ENCODE measurements around the gene NRXN2. TPM values are rescaled to one million over a fixed set of nuclear protein-coding genes. Genes with fewer than 3 reads are reported as not detected.

NRXN2 gene
- polyA plus RNA-seq, 4 donors: 0.45 to 8.9 (median 2.7) TPM

DNA sequence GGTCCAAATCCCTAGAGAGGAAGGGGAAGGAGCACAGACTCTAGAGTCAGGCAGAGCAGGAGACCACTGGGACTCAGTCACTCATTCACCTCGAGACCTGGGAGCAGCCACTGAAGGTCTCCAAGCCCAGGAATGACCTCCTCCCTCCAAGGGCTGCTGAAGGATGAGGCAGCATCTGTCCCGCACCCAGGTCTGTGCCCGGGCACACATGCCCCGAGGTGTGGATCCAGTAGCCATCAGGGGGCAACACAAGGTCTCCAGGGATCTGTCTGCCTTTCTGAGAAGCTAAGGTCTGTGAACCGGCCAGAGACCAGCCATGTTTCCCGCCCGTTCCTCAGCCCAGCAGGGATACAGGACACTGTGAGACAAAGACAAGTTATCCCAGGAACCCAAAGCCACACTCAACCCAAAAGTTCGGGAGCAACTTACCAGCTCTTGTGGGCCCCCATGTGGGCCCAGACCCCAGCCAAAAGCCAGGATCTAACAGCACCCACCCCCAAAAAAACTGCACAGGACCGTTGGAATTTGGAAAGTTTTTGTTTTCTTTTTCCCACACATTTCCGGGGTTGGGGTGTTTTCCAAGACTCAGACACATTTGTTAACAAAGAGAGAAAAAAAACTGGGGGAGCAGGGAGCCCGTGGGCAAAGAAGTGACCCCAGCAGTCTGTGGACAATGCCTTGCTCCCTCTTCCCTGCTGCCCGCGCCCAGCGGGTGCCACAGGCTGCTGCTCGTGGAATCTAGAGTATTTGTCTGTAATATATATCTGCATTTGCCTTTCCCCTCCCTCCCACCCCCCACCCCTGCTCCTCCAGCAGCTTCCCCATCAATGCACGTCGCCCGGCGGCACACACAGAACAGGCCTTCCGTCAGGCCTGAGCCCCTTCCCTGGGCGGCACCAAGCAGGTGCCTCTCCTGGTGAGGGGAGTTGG, 117.1 kb downstream of the NRXN2 start:
- H3K27ac ChIP-seq (ENCODE audit: low read depth in 1 of 3, low read length in 2 of 3): no peak overlapping the region
- peaks cover 0 to 7% (median 0%) of the 10 kb centered on the region in 3 donors for H3K4me1 ChIP-seq (ENCODE audit: control insufficient read depth in 3 of 3, insufficient read depth in 2 of 3, low read depth in 1 of 3, low read length in 2 of 3)
- H3K9me3 ChIP-seq (ENCODE audit: control insufficient read depth in 2 of 2, insufficient read depth in 1 of 2, low read depth in 1 of 2, low read length in 1 of 2): no peaks in the 10 kb centered on the region
- peaks cover 0 to 5% (median 0%) of the 10 kb centered on the region in 3 donors for H3K36me3 ChIP-seq (ENCODE audit: control insufficient read depth in 3 of 3, insufficient read depth in 2 of 3, low read depth in 1 of 3, low read length in 3 of 3)
- peaks cover 0 to 27% (median 2%) of the 10 kb centered on the region in 3 donors for H3K27me3 ChIP-seq (ENCODE audit: control insufficient read depth in 3 of 3, insufficient read depth in 3 of 3, low read length in 3 of 3)
- FAIRE-seq (no peak), DNase-seq (no peak)
- WGBS, 3 donors: 68 to 74% (median 71%) methylated on average over 21 of the region's 21 CpGs
- no peak overlapping the region for H3K4me3 ChIP-seq (ENCODE audit: low read depth in 1 of 3, low read length in 3 of 3)

- DNase-seq: no peak
- Histone ChIP-seq H3K27ac (ENCODE audit: low read depth in 1 of 3, low read length in 2 of 3) (no peak overlapping the region), H3K27me3 (ENCODE audit: control insufficient read depth in 3 of 3, insufficient read depth in 3 of 3, low read length in 3 of 3) (peaks cover 0 to 27% (median 2%) of the 10 kb centered on the region in 3 donors), H3K4me3 (ENCODE audit: low read depth in 1 of 3, low read length in 3 of 3) (no peak overlapping the region), H3K9me3 (ENCODE audit: control insufficient read depth in 2 of 2, insufficient read depth in 1 of 2, low read depth in 1 of 2, low read length in 1 of 2) (no peaks in the 10 kb centered on the region), H3K4me1 (ENCODE audit: control insufficient read depth in 3 of 3, insufficient read depth in 2 of 3, low read depth in 1 of 3, low read length in 2 of 3) (peaks cover 0 to 7% (median 0%) of the 10 kb centered on the region in 3 donors), H3K36me3 (ENCODE audit: control insufficient read depth in 3 of 3, insufficient read depth in 2 of 3, low read depth in 1 of 3, low read length in 3 of 3) (peaks cover 0 to 5% (median 0%) of the 10 kb centered on the region in 3 donors)
- WGBS, 3 donors: 63 to 81% (median 66%) methylated on average over 10 of the region's 10 CpGs
- no peak for FAIRE-seq
Measured at GRCh38 chr11:64605244-64605560, 117.8 kb downstream of the NRXN2 start.

DNA sequence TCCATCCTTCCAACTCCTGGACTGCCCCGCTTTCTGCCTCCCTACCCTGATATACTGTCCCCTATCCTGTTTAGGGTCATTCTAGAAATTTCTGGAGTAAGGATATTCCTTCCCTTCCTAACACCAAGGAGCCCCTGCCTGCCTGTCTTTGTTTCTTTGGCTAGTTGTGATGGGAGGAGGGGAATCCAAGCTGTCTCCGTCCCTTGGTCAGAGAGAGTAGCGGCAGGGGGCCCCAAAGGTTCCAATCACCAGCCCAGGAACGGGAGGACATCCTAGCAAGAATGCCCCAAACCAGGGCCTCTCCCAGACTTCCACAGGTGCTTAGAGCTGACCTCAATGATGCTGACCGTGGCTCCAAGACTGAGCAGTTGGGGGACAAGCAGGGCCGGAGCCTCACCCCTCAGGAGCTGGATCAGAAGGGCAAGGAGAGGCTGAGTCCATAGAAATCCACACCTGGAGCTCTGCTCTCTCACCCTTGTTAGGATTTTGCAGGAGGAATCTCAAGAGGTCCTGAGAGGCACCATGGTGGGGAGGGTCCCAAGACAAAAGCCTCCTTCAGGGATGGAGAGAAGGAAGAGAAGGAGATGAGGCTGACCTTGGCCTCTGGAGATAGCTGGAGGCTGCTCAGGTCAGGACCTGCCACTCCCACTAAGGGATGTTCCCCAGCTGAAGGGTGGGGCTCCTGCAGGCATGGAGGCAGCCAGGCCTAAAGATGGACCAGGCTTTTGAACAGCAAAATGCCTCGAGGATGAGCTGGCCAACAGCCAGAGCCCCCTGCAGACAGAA, 118.3 kb downstream of the NRXN2 start:
- H3K27me3 ChIP-seq (ENCODE audit: control insufficient read depth in 3 of 3, insufficient read depth in 3 of 3, low read length in 3 of 3): peaks cover 0 to 27% (median 2%) of the 10 kb centered on the region in 3 donors
- H3K4me1 ChIP-seq (ENCODE audit: control insufficient read depth in 3 of 3, insufficient read depth in 2 of 3, low read depth in 1 of 3, low read length in 2 of 3): peaks cover 0 to 7% (median 0%) of the 10 kb centered on the region in 3 donors
- no peak overlapping the region for H3K4me3 ChIP-seq (ENCODE audit: low read depth in 1 of 3, low read length in 3 of 3)
- no peaks in the 10 kb centered on the region for H3K9me3 ChIP-seq (ENCODE audit: control insufficient read depth in 2 of 2, insufficient read depth in 1 of 2, low read depth in 1 of 2, low read length in 1 of 2)
- FAIRE-seq: no peak
- WGBS, 3 donors: 63 to 74% (median 68%) methylated on average over 7 of the region's 7 CpGs
- no peak overlapping the region for H3K27ac ChIP-seq (ENCODE audit: low read depth in 1 of 3, low read length in 2 of 3)
- no peak for DNase-seq
- H3K36me3 ChIP-seq (ENCODE audit: control insufficient read depth in 3 of 3, insufficient read depth in 2 of 3, low read depth in 1 of 3, low read length in 3 of 3): peaks cover 0 to 5% (median 0%) of the 10 kb centered on the region in 3 donors

DNA sequence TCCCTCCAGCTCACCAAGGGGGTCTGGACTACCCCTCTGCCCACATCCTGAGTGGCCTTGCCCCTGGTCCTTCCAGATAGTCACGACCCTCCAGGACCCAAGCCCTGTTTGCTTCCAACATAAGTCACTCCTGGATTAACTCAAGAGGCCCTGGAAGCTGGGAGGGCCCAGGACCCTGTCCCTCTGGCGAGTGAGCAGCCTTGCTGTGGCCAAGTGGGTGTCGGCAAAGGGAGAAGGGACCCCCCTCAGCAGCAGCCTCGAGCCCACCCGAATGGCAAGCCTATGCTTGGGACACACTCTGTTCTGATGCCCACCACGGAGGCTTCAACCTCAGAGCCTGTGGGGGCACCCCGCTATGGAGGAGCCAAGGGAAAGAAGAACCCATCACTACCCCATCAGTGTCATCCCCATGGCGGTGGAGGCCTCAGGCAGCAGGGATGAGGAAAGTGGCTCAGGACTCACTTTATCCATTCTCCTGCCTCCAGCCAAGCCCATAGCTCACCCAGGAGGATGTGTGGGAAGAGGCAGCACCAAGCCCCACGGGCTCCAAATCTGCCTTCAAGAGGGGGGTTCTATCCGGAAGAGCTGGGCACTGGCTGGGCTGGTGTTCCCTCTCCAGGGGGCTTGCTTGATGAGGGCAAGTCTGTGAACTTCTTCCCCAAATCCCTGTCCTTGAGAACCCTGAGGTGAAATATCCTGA, 119.4 kb downstream of the NRXN2 start:
- Histone ChIP-seq H3K4me1 (ENCODE audit: control insufficient read depth in 3 of 3, insufficient read depth in 2 of 3, low read depth in 1 of 3, low read length in 2 of 3) (peaks cover 0 to 7% (median 0%) of the 10 kb centered on the region in 3 donors), H3K27me3 (ENCODE audit: control insufficient read depth in 3 of 3, insufficient read depth in 3 of 3, low read length in 3 of 3) (peaks cover 0 to 17% (median 0%) of the 10 kb centered on the region in 3 donors), H3K27ac (ENCODE audit: low read depth in 1 of 3, low read length in 2 of 3) (no peak overlapping the region), H3K36me3 (ENCODE audit: control insufficient read depth in 3 of 3, insufficient read depth in 2 of 3, low read depth in 1 of 3, low read length in 3 of 3) (peaks cover 0 to 2% (median 0%) of the 10 kb centered on the region in 3 donors), H3K4me3 (ENCODE audit: low read depth in 1 of 3, low read length in 3 of 3) (no peak overlapping the region), H3K9me3 (ENCODE audit: control insufficient read depth in 2 of 2, insufficient read depth in 1 of 2, low read depth in 1 of 2, low read length in 1 of 2) (no peaks in the 10 kb centered on the region)
- no peak for DNase-seq
- FAIRE-seq: no peak
- 69 to 83% (median 80%) methylated on average over 10 of the region's 10 CpGs for WGBS, 3 donors

- no peak for DNase-seq
- Histone ChIP-seq H3K9me3 (ENCODE audit: control insufficient read depth in 2 of 2, insufficient read depth in 1 of 2, low read depth in 1 of 2, low read length in 1 of 2) (no peaks in the 10 kb centered on the region), H3K27me3 (ENCODE audit: control insufficient read depth in 3 of 3, insufficient read depth in 3 of 3, low read length in 3 of 3) (peaks cover 0 to 13% (median 0%) of the 10 kb centered on the region in 3 donors), H3K4me3 (ENCODE audit: low read depth in 1 of 3, low read length in 3 of 3) (no peak overlapping the region), H3K36me3 (ENCODE audit: control insufficient read depth in 3 of 3, insufficient read depth in 2 of 3, low read depth in 1 of 3, low read length in 3 of 3) (peaks cover 0 to 2% (median 0%) of the 10 kb centered on the region in 3 donors), H3K27ac (ENCODE audit: low read depth in 1 of 3, low read length in 2 of 3) (no peak overlapping the region), H3K4me1 (ENCODE audit: control insufficient read depth in 3 of 3, insufficient read depth in 2 of 3, low read depth in 1 of 3, low read length in 2 of 3) (peaks cover 0 to 4% (median 0%) of the 10 kb centered on the region in 3 donors)
- FAIRE-seq: no peak
- 89 to 93% (median 91%) methylated on average over 10 of the region's 10 CpGs for WGBS, 3 donors
Measured at GRCh38 chr11:64602466-64603070, 120.4 kb downstream of the NRXN2 start.

GRCh38 chr11:64601605-64602465, 121.2 kb downstream of the NRXN2 start:
- no peak for DNase-seq
- no peak for FAIRE-seq
- Histone ChIP-seq H3K27me3 (ENCODE audit: control insufficient read depth in 3 of 3, insufficient read depth in 3 of 3, low read length in 3 of 3) (peaks cover 0 to 7% (median 0%) of the 10 kb centered on the region in 3 donors), H3K36me3 (ENCODE audit: control insufficient read depth in 3 of 3, insufficient read depth in 2 of 3, low read depth in 1 of 3, low read length in 3 of 3) (no peaks in the 10 kb centered on the region), H3K9me3 (ENCODE audit: control insufficient read depth in 2 of 2, insufficient read depth in 1 of 2, low read depth in 1 of 2, low read length in 1 of 2) (no peaks in the 10 kb centered on the region), H3K4me3 (ENCODE audit: low read depth in 1 of 3, low read length in 3 of 3) (no peak overlapping the region), H3K4me1 (ENCODE audit: control insufficient read depth in 3 of 3, insufficient read depth in 2 of 3, low read depth in 1 of 3, low read length in 2 of 3) (peaks cover 0 to 4% (median 0%) of the 10 kb centered on the region in 3 donors), H3K27ac (ENCODE audit: low read depth in 1 of 3, low read length in 2 of 3) (no peak overlapping the region)
- 82 to 83% (median 82%) methylated on average over 12 of the region's 12 CpGs for WGBS, 3 donors

DNA sequence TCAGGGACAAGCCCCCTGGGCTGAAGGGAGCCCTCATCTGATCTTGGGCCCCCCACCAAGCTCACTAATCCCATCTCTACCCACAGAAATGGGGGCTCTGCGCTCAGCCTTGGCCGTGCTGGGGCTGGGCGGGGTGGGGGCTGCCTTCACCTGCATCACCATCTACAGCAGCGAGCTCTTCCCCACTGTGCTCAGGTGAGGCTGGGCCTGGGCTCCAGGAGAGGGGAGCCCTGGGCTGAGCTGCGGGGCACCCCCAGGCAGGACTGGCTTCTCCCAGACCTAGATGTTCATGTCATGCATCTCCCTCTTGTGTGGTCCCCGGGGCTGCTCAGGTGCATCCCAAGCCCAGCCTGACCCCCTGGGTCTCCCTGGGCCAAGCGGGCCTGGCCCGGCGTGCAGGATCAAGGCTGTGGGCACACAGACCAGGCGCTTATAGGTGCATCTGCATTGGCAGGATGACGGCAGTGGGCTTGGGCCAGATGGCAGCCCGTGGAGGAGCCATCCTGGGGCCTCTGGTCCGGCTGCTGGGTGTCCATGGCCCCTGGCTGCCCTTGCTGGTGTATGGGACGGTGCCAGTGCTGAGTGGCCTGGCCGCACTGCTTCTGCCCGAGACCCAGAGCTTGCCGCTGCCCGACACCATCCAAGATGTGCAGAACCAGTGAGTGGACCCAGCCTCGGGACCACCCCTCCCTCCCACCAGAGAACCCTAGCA, 122.6 kb downstream of the NRXN2 start:
- H3K4me3 ChIP-seq (ENCODE audit: low read depth in 1 of 3, low read length in 3 of 3): no peak overlapping the region
- peaks cover 0 to 4% (median 0%) of the 10 kb centered on the region in 3 donors for H3K4me1 ChIP-seq (ENCODE audit: control insufficient read depth in 3 of 3, insufficient read depth in 2 of 3, low read depth in 1 of 3, low read length in 2 of 3)
- no peaks in the 10 kb centered on the region for H3K36me3 ChIP-seq (ENCODE audit: control insufficient read depth in 3 of 3, insufficient read depth in 2 of 3, low read depth in 1 of 3, low read length in 3 of 3)
- H3K27ac ChIP-seq (ENCODE audit: low read depth in 1 of 3, low read length in 2 of 3): no peak overlapping the region
- no peak for DNase-seq
- WGBS, 3 donors: 85 to 89% (median 89%) methylated on average over 19 of the region's 19 CpGs
- H3K27me3 ChIP-seq (ENCODE audit: control insufficient read depth in 3 of 3, insufficient read depth in 3 of 3, low read length in 3 of 3): peaks cover 0 to 6% (median 0%) of the 10 kb centered on the region in 3 donors
- FAIRE-seq: no peak
- no peaks in the 10 kb centered on the region for H3K9me3 ChIP-seq (ENCODE audit: control insufficient read depth in 2 of 2, insufficient read depth in 1 of 2, low read depth in 1 of 2, low read length in 1 of 2)
